HG02970 (cell line): ENCODE results near the gene PRR12.

Experiments
- ATAC-seq: cut with Tn5 transposase; IDR thresholded peaks from one replicate; pipeline ENCODE4 v1.9.1; 2021; ENCODE audit warnings: mild to moderate bottlenecking, moderate library complexity, moderate number of reproducible peaks; ENCODE audit not compliant: unreplicated experiment, low FRiP score

Gene PRR12, protein sequence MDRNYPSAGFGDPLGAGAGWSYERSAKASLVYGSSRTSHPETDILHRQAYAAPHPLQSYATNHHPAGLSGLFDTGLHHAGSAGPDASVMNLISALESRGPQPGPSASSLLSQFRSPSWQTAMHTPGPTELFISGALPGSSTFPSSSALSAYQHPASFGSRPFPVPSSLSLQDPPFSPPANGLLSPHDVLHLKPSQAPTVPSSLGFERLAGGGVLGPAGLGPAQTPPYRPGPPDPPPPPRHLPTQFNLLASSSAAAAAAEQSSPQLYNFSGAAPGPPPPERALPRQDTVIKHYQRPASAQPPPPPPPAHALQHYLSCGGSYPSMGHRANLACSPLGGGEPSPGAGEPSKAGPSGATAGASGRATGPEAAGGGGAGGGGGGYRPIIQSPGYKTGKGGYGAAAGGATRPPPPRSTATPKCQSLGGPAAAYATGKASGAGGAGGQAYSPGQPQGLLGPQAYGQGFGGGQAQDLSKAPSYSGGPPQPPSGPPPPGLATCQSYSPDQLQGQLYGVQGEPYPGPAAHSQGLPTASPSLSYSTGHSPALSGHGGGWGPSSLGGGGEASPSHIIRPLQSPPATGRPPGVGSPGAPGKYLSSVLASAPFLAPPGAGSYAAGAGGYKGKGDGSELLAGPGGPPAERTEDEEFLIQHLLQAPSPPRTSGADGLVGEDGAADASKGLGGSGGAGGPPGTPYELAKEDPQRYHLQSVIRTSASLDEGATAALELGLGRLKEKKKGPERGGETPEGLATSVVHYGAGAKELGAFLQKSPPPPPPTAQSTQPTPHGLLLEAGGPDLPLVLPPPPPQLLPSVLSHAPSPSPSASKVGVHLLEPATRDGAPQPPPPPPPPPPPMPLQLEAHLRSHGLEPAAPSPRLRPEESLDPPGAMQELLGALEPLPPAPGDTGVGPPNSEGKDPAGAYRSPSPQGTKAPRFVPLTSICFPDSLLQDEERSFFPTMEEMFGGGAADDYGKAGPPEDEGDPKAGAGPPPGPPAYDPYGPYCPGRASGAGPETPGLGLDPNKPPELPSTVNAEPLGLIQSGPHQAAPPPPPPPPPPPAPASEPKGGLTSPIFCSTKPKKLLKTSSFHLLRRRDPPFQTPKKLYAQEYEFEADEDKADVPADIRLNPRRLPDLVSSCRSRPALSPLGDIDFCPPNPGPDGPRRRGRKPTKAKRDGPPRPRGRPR (N-terminal part only)

DNA sequence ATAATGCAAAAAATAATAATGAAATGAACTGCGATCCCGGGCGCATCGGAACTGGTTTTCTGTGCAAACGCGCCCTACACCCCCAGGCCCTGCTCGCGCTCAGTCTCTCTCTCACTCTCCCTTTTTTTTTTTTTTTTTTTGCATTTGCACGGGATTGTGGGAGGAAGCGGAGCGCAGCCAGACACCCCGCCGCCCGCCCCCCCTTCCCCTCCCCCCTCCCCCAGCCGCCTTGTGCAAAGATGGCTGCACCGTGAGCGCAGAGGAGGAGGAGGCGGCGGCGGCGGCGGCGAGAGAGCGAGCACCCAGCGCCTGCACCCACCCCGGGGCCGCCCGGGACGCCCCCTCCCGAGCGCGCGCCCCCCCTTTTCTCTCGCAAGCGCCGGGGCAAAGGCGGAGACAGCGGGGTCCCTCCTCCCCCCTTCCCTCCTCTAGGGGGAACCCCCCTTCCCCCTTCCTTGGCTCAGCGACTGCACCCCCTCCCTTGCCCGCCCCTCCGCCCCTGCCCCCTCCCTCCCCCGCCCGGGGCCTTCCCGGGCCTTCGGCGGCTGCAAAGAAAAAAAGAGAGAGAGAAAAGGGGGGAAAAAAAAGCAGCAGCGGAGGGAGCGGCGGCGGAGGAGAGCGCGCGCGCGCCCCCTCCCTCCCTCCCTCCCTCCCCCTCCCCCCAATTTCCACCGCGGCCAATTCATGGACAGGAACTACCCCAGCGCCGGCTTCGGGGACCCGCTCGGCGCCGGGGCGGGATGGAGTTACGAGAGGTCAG lies at the start of gene PRR12:
PRR12 (plus strand) TSS at position 212 of the 760 bp plus-strand sequence; CDS start at position 685, 473 bp downstream.
- no peak for ATAC-seq

DNA sequence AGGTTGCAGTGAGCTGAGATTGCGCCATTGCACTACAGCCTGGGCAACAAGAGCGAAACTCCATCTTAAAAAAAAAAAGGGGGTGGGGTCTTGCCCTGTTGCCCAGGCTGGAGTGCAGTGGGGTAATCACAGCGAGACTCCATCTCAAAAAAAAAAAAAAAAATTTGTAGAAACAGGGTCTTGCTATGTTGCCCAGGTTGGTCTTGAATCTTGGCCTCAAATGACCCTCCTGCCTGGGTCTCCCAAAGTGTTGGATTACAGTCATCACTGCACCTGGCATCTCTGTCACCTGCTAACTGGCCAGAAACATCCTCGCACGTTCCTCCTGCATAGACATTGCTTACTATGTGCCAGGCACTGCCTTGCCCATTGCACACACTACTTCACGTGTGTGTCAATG lies 49.1 kb upstream of the PRR12 start:
- ATAC-seq, result no peak

DNA sequence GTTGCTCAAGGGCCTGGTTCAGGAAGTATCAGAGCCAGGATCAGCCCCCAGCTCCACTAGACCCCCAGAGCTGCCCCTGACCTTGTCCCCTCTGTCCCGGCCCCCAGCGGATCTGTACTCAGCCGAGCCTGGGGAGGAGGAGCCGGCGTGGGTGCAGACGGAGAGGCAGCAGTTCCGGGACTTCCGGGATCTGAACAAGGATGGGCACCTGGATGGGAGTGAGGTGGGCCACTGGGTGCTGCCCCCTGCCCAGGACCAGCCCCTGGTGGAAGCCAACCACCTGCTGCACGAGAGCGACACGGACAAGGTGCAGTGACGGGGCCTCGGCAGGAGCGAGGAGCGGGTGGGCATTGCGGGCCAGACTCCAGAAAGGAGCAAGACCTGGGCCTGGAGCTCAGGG lies 48.5 kb upstream of the PRR12 start:
- no peak for ATAC-seq

DNA sequence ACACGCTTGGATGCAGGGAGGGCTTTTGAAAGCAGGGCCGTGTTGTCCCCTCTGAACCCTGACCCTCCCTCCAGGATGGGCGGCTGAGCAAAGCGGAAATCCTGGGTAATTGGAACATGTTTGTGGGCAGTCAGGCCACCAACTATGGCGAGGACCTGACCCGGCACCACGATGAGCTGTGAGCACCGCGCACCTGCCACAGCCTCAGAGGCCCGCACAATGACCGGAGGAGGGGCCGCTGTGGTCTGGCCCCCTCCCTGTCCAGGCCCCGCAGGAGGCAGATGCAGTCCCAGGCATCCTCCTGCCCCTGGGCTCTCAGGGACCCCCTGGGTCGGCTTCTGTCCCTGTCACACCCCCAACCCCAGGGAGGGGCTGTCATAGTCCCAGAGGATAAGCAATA lies 48.0 kb upstream of the PRR12 start:
- no peak for ATAC-seq

DNA sequence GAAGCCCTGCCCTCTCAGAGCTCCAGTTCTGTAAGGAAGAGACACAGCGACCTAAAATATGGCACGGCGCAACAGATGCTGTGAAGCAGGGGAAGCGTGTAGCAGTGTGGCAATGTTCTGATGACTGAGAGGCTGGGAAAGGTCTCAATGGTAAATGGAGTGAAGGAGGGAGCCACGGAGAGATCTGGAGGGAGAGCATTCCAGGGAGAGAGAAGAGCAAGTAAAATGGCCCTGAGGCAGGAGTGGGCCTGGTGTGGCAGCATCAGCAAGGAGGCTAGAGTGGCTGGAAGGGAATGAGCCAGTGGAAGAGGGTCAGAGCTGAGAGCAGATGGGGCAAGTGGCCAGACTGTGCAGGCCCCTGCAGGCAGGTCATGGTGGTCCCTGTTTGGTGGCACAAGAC lies 46.8 kb upstream of the PRR12 start:
- ATAC-seq, result no peak

DNA sequence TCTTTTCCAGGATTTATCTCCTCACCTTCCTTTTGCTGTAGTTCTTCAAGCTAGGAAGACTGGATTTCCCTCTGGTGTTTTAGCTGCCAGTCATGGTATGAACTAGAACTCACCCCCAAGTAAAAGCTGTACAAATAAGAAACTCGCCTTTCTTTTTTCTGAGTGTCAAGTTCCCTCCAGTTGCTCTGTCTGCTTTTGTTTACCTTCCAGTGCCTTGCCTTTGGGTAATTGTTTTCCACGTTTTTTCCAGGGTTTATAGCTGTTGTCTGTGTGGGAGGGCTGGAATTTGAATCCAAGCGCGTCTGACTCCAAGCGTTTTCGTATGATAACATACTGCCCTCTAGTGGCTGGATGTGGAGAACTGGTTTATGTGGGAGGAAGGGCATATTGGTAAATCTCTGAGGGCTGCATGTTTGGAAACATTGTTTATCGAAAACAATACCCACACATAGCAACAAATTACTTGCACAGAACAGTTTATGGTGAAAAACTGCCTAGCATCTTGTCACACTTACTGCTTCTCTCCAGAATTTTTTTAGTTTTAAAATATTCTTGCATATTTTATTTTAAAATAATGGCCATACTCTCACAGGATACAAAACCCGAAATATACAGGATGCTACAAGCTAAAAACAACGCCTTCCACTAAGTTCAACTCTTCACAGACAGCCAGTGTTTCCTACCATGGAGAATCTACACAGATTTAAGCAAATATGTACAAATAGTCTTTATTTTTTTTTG lies 44.0 kb upstream of the PRR12 start:
- no peak for ATAC-seq

DNA sequence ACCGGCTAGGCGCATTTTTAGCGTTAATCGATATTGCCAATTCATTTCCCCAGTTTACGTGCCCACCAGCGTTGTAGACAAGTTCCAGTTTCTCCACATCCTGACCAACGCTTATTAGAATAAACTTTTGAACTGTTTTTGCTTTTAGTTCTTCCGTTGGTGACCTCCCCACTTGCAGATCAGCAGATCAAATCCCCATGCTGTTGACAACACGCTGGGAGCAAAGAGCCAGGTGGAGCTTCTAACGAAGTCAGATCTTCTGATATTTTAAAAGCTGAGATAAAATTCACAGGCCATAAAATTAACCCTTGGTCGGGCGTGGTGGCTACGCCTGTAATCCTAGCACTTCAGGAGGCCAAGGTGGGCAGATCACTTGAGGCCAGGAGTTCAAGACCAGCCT lies 41.9 kb upstream of the PRR12 start:
- no peak for ATAC-seq

DNA sequence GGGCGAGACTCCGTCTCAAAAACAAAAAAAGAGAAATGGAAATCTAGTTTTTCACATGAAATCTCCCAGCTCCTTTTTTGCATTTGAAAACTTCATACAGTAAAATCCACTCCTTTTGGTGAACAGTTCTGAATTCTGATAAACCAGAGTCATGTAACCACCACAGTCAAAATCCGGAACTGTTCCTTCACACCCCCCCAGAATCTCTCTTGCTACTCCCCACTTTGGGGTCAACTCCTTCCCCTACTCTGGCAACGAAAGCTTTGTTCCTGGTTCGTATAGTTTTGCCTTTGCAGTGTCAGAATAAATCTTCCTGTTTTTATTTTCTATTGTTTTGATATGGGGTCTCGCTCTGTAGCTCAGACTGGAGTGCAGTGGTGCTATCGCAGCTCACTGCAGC lies 39.5 kb upstream of the PRR12 start:
- no peak for ATAC-seq

DNA sequence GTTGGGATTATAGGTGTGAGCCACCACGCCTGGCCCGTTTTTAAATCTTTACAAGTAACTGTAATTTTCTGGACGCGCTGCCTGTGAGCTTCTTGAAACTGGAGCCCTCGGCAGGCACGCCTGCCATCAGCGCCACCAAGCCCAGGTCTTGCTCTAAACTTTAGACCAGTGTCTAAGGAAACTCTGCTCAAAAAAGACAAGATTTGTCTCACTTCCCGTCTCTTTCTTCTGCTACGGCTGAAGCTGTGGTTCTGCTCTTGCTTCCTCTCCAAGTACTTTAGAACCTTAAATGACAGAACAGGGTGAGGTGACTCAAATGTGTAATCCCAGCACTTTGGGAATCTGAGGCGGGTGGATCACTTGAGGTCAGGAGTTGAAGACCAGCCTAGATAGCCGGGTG lies 38.2 kb upstream of the PRR12 start:
- no peak for ATAC-seq

DNA sequence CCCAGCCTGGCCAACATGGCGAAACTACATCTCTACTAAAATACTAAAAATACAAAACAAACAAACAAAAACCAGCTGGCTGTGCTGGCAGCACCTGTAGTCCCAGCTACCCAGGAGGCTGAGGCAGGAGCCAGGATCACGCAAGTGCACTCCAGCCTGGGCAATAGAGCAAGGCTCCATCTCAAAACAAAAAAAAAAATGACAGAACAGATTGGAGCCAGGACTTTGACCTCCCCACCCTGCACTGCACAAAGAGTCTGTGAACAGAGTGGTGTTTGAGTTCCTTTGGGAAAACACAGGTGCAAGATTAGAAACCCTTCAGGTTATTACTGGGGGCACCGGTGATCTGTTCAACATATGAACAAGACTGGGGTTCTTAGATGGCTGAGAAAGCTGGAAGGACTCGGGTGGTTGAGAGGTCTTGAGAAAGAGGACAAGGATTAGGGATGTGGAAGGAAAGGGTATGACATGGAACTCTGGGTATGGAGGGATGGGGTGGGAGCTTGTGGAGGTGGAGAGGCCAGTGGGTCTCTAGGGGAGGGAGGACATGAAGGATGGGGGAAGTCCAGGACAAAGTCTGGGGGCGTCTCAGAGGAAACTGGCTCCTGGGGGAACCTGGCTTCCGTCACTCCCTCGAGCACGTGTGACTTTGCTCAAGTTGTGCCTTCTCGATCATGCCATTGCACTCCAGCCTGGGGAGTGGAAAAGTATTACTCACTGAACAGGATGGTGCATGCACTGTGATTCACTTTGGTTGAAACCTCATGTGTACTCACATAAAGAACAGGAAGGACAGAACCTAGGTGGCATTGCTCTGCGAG lies 37.3 kb upstream of the PRR12 start:
- no peak for ATAC-seq

DNA sequence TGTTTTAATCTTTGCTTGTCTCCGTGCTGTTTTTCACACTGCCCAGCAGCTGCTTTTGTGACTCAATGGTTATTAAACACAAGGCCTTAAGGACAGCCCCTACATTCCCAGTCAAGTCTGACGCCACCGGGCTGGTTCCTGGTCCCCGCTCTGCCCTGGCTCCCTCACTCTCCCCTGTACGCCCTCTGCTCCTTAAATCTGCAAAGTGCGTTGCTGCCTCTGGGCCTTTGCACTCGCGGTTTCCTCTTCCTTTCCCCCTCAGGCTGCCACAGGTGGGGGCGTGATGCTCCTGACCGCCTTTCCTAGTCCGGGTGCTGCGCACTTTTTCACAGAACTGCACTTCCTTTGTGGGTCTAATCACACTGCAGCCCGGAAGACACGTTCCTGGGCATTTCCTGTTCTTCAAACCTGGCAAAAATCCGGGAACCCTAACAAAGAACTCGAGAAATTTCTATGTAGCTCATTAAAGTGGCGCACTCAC lies 36.2 kb upstream of the PRR12 start:
- ATAC-seq, result no peak

DNA sequence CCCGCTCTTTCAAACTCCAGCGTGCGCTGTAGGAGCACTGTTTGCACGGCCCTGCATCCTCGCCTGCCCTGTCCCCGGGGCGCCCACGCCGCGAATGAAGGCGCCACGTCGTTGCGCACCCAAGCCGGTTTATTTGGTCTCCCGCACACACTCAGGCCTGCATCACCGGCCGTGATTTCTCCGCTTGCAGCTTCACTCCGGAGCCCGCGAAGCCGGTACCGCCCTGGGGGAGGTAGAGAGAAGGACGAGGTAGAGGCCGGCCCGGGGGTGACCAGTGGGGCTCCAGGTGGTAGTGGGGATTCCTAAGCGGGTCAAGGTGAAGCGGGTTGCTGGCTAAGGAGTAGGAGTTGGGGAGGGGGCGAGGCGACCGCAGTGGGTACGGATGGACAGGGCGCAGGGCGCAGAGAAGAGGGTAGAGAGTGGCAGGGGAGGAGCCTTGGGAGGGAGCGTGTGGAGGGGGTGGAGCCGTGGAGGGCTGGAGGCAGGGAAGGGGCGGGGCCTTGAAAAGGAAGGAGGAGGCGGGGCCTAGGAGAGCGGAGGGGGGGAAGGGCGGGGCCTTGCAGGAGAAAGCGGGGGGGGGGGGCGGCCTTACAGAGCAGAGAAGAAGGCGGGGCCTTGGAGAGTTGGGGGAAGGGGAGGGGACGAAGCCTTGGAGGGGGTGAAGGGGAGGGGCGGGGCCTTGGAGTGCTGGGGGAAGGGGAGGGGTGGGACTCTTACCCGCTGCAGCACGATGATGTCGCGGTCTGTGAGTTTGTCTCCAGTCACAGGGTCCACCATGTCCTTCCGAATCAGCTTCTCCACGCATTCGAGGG lies 35.2 kb upstream of the PRR12 start:
- no peak for ATAC-seq

DNA sequence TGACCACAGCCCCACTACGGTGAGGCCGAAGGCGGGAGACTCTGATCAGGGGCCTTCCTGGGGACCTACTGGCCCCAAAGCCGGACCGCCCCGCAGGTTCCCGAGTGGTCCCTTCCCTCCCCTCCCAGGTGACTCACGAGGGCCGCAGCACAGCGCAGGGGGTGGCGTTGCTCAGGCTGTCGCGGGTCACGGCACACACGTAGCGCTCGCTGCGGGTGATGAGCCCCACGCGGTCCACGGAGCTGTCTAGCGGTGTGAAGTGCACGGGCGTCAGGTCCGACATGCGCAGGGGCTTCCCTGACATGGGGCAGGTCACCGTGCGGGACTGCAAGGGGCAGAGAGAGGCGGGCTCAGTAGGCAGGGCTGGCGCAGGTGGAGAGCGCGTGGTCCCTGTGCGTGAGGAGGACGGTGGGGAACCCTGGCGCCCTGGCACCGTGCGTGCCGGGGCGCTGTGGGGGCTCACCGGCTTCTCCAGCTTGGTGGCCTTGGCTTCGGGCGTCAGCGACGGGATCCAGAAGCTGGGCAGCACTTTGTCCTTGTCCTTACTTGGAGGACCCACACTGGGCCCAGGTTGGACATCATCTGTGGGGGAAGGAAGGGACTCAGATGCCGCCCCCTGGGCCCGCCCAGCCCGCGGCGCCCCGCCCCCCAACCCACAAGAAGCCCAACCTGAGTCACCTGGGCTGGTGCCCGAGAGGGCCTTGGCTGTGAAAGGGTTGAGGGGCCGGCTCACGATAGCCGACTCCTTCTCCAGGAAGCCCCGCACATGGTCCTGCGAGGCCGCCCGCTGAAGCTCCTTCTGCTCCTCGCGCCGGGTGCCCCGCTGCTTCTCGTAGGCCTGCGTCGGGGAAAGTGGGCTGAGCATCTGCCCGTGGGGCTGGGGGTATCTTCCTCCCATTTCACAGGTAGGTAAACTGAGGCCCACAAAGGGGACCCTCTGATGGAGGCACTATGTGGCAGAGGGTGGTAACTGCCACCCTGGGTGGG lies 34.3 kb upstream of the PRR12 start:
- ATAC-seq, result no peak

DNA sequence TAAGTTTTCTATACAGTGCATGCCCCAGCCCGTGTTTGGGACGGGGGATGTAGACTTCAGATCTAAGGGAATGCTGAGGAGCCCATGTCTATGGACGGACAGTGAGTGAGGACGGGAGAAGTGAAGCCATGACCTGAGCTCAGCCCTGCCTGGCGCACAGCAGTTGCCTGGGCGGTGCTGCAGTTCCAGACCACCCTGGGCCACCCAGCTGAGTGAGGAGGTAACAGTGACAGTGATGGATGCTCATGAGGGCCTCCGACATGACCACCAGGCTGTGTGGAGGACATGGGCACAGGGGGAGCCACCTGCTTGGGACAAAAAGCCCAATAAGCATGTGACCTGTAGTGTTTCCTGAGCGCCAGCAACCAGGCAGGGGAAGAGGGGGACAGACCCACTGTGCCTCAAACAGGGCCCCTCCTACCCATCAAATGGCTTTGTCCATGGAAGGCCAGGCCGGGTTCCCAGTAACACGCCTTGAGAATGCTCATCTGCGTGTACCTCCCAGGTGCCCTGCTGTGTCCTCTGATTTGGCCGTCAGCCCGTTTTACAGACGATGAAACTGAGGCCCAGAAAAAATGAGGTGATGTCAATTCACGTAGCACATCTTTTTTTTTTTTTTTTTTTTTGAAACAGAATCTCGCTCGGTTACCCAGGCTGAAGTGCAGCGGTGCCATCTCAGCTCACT lies 33.2 kb upstream of the PRR12 start:
- ATAC-seq, result no peak

DNA sequence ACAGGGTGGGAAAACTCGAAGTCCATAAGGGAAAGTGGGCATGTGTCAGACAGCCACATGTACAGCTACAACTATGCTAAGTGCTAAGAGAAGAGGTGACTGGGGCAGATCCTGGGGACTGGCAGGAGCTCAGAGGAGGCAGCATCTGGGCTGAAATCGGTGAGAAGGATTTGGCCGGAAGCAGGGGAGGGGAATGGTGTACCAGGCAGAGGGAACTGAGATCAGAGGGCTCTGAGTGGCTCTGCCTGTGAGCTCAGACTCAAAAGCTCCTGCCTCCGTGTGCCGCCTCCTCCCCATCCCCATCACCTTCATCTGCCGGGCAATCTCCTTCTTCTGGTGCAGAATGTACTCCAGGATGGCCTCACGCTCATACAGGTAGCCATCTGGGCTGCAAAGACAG lies 32.4 kb upstream of the PRR12 start:
- ATAC-seq, result no peak

DNA sequence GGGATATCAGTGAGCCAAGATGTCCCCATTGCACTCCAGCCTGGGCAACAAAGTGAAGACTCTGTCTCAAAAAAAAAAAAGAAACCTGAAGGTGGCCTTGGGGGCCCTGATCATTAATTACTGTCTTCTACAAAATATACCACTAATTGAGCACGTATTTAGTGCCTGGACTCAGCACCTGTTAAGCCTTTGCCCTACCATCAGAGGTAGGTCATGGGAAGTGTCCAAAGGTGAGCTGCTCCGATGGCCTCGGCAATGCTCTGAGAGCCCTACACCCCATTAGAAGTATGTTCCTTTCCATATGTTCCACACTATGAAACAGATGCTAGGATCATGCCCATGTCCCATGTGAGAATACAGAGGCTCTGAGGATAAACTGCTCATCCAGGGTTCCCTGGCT lies 31.5 kb upstream of the PRR12 start:
- ATAC-seq, result no peak
